ENCODE measurements around the gene C19orf47.

Gene C19orf47

DNA sequence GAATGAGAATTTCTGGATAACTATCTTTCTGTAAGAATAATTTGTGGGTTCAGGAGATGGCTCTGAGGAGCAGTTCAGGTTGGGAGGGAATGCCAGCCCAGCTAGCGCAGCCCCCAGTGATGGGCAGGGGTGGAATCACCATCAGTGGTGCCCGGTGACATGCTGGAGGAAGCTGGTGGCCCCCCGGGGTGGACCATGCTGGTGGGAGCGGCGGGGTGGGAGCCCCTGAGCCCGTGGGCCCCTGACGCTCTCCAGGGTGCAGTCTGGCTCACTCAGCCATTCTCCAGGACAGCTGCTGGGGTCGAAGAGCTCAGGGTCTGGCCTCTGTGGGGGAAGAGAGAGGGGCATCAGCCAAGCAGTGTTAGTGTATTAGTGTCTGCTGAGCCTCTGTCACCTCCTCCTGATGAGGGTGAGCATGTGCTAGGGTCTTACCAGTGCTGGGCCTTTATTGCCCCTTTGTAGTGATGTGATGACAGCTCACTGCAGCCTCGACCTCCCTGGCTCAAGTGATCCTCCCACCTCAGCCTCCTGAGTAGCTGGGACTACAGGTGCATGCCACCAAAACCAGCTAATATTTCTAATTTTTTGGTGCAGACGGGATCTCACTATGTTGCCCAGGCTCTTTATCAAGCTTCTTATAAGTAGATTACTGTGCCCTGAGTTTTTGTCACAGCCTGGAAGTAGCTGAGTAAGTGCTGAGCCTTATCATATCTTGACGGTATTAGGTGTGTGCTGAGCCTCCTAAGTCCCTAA, 31.4 kb upstream of the C19orf47 start:
- peaks cover 3% of the 10 kb centered on the region for H3K27me3 Mint-ChIP-seq (ENCODE audit: low read depth, poor library complexity)
- peaks cover 3% of the 10 kb centered on the region for H3K4me1 Mint-ChIP-seq
- H3K4me3 Mint-ChIP-seq = no peak overlapping the region
- no peaks in the 10 kb centered on the region for H3K9me3 Mint-ChIP-seq
- DNase-seq = no peak
- TF ChIP-seq CTCF (IDR thresholded peaks at IDR 0.05) = no peak
- no peak overlapping the region for H3K27ac Mint-ChIP-seq
- peaks cover 7% of the 10 kb centered on the region for H3K36me3 Mint-ChIP-seq (ENCODE audit: low read depth)

- TF ChIP-seq CTCF (IDR thresholded peaks at IDR 0.05) = no peak
- H3K9me3 Mint-ChIP-seq = no peaks in the 10 kb centered on the region
- H3K36me3 Mint-ChIP-seq (ENCODE audit: low read depth) = peaks cover 17% of the 10 kb centered on the region
- DNase-seq = no peak
- peaks cover 5% of the 10 kb centered on the region for H3K4me1 Mint-ChIP-seq
- H3K4me3 Mint-ChIP-seq = no peak overlapping the region
- no peak overlapping the region for H3K27ac Mint-ChIP-seq
- H3K27me3 Mint-ChIP-seq (ENCODE audit: low read depth, poor library complexity) = no peaks in the 10 kb centered on the region
Measured at GRCh38 chr19:40378509-40378908, 30.3 kb upstream of the C19orf47 start.

- no peak overlapping the region for H3K4me3 Mint-ChIP-seq
- no peak overlapping the region for H3K27ac Mint-ChIP-seq
- H3K9me3 Mint-ChIP-seq = no peaks in the 10 kb centered on the region
- peaks cover 19% of the 10 kb centered on the region for H3K36me3 Mint-ChIP-seq (ENCODE audit: low read depth)
- TF ChIP-seq CTCF (IDR thresholded peaks at IDR 0.05) = no peak
- H3K27me3 Mint-ChIP-seq (ENCODE audit: low read depth, poor library complexity) = no peaks in the 10 kb centered on the region
- H3K4me1 Mint-ChIP-seq = peaks cover 5% of the 10 kb centered on the region
- no peak for DNase-seq
Measured at GRCh38 chr19:40377876-40378385, 29.7 kb upstream of the C19orf47 start.

DNA sequence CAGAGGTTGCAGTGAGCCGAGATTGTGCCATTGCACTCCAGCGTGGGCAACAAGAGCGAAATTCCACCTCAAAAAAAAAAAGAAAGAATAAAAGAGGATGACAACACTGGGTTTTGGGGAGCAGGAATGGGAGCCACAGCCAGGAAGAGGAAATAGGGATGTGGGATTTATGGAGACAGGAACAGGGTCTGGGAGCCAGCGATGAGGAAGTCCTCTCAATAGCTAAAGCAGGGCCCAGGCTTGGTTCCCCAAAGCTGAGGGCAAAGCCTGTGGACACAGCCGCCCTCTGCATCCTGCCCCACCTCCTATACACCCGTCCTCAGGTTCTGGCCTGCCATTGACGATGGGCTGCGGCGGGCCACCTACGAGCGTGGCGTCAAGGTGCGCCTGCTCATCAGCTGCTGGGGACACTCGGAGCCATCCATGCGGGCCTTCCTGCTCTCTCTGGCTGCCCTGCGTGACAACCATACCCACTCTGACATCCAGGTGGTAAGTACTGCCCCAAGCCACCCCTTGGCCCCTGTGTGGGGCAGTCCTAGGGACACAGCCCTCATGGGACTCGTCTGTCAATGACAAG, 28.2 kb upstream of the C19orf47 start:
- Mint-ChIP-seq H3K27ac (peak overlapping the region; percentile 79), H3K4me1 (peaks cover 5% of the 10 kb centered on the region), H3K36me3 (ENCODE audit: low read depth) (peaks cover 31% of the 10 kb centered on the region), H3K4me3 (no peak overlapping the region), H3K9me3 (no peaks in the 10 kb centered on the region), H3K27me3 (ENCODE audit: low read depth, poor library complexity) (no peaks in the 10 kb centered on the region)
- TF ChIP-seq CTCF (IDR thresholded peaks at IDR 0.05) = no peak
- DNase-seq = no peak

DNA sequence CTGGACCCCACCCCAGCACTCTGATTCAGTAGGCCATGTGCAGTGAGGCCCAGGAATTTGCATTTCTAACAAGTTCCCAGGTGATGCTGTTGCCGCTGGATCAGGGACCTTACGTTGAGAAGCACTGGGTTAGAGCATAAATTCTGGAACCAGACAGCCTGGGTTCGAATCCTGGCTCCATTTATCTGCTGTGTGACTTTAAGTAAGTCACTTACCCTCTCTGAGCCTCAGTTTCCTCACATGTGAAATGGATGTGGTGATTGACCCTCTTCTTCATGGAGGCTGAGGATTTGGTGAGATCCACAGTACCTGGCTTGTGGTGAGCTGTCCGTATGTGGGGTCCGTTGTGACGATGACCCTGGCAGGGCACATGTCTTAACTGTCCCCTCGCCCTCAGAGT, 25.9 kb upstream of the C19orf47 start:
- no peak overlapping the region for H3K27ac Mint-ChIP-seq
- TF ChIP-seq CTCF (IDR thresholded peaks at IDR 0.05) = no peak

DNA sequence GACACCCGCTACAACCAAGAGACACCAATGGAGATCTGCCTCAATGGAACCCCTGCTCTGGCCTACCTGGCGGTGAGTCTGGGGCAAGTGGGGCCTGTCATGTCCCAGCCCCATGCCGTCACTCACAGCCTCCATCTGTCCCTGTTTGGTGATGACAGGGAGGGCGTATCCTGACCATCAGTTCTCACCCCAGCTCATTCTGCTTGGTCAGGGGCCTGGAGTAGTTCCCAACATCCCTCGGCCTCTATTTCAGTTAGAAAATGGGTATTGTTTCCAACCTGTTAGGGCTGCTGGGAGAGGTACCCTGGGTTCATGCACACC, 23.6 kb upstream of the C19orf47 start:
- no peak for DNase-seq
- Mint-ChIP-seq H3K36me3 (ENCODE audit: low read depth) (peaks cover 45% of the 10 kb centered on the region), H3K4me3 (no peak overlapping the region), H3K4me1 (peaks cover 18% of the 10 kb centered on the region), H3K27me3 (ENCODE audit: low read depth, poor library complexity) (no peaks in the 10 kb centered on the region), H3K9me3 (no peaks in the 10 kb centered on the region), H3K27ac (no peak overlapping the region)
- no peak for TF ChIP-seq CTCF (IDR thresholded peaks at IDR 0.05)

More for the DNA sequence above, 25.9 kb upstream of the C19orf47 start:
- H3K36me3 Mint-ChIP-seq (ENCODE audit: low read depth) = peaks cover 45% of the 10 kb centered on the region
- no peak overlapping the region for H3K4me3 Mint-ChIP-seq
- peaks cover 5% of the 10 kb centered on the region for H3K4me1 Mint-ChIP-seq
- H3K27me3 Mint-ChIP-seq (ENCODE audit: low read depth, poor library complexity) = no peaks in the 10 kb centered on the region
- H3K9me3 Mint-ChIP-seq = no peaks in the 10 kb centered on the region
- no peak for DNase-seq
